NCI-H2196 (cell line): ENCODE data around the gene MBP.

Experiments used
- DNase-seq: peaks from one replicate; lab custom pipeline; 2025; ENCODE audit not compliant: unreplicated experiment; lab: John Stamatoyannopoulos, UW

MBP gene

DNA sequence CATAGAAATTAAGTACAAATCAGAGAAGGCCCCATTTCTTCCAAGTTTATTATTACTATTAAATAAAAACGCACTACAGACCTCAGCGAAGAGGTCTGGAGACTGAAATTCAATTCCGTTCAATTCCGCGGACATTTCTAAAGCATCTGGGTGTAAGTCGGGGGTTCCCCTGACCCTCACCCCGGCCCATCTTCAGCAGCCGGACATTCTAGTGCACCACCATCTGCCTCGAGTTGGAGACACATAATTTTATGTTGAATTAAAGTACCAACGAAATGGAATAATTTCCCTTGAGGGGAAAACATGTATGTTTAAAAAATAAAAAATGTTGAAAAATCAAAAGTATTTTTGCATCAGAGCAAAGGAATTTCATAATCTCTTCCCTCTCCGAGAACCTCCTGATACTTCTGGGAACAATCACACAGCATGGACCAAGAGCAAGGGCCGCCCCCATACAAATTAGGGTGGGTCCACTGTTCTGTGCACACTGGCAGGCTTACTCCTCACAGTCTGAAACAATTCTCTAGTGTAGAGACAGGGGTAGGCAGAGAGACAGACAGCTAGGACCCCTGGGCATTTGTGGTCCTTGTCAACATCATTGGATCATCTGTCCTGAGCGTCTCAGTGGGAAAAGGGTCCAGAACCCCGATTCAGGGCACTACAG lies 29.3 kb downstream of the MBP start:
- no peak for DNase-seq

DNA sequence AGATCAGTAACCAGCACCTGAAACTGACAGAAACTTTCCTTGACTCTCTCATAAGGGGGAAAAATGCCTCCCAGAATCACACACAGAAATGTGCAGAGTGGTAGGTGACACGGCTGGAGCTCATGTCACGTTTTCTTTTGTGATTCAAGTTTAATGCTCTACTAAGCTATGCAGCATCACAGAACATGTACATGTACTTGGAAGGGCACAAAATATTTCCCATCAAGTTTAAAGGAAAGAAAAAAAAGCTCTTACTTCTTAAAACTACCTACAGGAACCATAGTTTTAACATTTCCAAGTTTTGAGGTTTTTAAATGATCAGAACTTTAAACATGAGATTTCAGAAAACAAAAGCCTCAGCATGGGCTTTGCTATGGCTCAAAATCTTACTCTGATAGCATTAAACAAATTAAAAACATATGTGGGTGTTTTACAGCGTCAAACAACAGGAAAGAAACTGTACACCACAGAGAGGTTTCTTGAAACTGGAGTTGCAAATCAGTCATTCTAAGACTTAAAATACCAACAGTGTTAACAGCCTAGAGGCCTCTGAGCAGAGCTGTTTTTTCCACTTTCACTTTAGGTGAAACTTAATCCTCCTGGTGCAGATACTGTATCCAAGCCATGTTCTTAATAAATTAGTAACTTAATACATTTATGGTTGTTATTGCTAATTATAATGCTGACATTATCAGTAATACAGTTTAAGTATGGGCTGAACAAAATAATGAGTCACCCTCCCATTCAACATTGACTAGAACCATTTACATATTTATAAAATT lies 30.1 kb downstream of the MBP start:
- no peak for DNase-seq

DNA sequence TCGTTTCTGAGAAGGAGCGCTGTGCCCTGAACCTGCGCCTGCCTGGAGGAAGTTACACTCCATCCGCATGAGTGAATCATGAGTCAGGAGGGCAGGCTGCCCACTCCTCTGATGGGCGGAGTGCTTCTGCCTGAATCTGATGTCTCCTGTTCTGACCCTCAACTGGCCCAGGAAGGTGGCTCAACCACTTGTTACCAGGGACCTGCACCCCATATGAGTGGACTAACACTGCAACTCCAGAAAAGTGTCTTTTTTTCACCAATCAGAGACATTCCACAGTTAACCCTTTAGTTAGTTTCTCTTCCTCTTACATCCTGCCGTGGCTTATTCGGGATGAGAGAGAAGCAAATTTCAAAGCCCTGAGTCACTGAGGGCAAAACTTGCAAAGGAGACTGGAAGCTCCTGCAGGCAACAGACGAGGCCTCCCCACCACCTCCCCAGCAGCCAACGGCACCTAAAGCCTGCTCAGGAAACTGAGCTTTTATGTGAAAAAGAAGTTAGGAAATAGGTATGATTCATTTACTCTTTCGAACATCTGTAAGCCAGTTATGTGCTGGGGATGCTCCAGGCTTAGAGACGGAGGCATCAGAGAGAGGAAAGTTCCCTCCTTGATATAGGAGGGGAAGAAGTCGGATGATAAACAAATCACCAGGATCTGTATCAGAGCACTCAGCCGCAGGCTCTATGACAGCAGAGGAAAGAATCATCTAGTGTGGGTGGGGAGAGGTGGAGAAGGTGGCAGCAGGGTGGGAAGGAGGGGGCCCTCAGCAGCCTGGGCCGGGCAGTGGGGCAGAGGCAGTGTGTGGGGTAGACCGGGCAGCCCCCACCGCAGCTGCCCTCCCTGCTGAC lies 30.9 kb downstream of the MBP start:
- DNase-seq: no peak

DNA sequence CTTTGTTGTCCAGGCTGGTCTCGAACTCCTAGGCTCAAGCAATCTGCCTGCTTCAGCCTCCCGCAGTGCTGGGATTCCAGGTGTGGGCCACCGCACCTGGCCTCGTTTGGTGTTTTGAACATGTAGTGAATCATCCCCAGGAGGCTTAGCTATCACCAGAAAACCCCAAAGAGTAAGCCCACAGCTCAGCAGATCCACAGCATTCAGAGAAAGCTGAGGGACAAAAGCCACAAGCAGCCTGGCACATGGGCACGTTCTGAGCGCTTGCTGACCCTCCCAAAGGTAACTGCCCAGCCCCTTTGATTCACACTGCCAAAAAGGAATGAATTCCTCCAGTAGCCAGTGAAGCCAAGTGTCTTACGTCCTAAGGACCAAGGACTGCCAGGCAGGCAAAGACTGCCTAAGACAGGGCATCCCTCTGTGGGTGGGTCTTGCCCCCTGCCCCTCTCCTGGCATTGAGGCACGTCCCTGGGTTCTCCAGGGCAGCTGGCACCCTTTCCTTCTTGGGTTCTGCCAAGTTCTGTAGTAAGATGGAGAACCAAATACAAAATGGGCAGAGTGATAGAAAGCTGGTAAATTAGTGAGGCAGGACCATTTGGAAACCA lies 31.7 kb downstream of the MBP start:
- DNase-seq: no peak

DNA sequence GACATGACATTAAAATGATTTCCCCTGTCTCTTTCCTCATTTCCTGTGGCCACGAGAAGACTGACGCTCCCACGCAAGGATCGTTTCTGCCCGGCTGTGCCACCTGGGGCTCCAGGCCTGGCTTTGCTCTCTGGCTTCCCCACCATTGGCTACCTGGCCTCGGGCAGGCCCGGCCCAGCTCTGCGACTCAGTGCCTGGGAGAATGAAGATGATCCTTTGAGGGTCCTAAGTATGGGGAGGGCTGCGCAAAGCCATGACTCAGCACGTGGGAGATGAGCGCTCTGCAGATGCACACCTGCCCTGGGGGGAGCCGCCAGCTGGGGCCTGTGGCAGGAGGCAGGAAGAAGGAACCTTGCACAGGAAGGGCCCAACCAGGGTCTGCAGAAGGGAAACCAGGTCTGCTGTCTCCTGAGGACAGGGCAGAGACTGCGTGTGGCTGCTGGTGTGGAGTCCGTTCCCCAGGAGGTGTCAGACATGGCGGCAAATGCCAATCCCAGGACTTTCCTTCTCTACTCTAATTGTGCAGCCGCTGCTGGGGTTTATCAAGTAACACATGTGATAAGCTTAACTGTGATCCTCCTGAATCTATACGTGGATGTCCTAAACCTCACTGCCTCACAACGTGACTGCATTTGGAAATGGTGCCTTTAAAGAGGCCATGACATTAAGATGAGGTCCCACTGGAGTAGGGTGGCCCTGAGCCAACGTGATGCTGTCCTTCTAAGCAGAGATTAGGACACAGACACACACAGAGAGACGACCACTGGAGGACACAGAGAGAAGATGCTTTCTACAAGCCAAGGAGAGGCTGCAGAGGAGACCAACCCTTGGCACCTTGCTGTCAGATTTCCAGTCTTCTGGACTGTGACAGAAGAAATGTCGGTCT lies 32.9 kb downstream of the MBP start:
- no peak for DNase-seq

DNA sequence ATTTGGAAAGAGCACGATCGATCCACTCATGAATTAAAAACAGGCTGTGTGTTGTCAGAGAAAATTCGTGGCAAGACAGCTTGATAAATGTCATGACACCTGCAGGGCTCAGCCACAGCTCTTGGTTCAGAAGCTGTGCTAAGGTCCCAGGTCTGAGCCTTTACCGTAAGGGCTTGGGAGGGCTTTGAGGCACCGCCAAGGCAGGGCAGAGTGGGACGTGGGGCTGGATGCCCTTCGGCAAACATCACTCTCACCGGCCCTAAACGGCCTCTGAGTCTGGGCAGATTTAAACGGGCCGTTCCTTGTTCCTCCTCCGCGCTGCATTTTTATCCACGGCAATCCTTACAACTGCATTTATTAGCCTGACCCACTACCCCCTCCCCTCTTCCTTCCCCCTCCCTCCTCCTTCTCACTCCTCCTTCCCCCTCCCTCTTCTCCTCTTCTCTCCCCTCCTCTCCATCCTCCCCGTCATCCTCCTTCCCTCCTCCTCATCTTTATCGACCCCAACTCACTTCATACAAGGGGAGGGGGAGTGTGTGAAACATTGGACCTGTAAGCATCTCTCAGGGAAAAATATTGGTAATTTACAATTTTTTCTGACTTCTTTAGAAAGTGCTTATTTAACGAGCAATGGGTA lies 33.9 kb downstream of the MBP start:
- no peak for DNase-seq

DNA sequence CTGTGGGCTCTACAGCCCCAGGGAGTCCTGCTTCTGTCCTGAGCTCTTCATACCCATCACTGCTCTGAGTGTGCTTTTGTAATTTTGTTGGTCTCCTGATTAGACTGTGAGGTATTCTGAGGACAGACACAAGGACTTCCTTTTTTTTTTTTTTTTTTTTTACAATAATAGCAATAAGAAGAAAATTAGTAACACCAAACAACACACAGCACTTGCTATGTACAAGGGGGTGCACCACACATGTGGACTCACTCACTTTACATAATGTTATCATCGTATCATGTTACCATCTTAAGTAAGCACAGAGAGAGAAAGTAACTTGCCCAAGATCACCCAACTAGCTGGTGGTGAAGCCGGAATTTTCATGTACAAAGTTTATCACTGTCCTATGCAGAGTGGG lies 34.6 kb downstream of the MBP start:
- DNase-seq: no peak

DNA sequence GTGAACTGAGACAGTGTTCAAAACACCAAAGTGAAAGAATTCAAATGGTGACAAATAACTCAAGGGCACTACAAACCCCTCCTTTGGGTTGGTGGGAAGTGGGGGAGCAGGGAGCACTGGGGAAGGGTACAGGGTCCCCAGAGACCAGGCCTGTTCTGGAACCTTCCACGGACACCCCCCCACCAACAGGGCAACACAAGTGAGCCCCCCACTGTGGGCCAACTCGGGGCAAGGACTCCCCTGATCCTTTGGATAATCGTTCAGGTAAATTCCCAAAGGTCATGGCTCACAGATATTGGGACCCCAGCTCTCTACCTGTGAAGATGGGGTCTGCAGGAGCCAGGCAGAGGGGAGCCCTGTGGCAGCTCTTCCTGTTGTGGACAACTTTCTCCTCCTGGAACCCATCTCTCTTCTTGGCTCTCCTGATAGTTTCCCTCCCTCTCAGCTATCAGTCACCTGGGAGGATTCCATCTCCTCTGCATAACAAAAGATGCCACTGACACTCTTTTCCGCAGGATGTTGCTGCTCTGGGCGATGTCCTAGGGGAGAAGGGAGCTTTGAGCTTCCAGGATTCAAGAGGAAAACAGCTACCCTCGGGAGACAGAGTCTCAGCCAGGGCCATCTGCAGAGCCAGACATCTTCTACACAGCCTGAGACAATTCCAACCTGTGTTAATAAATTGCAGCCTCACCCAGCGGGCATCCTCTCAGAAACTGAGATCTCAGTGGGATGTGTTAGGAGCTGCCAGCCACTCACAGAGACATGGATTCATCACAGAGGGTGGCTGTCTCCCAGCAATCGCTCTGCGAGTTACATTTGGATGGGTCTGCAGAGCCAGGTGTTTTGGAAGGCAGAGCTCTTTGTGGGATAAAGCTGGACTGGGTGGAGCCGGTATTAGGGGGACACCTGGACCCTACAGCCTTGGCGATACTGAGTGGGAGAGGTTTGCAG lies 35.4 kb downstream of the MBP start:
- DNase-seq: no peak

DNA sequence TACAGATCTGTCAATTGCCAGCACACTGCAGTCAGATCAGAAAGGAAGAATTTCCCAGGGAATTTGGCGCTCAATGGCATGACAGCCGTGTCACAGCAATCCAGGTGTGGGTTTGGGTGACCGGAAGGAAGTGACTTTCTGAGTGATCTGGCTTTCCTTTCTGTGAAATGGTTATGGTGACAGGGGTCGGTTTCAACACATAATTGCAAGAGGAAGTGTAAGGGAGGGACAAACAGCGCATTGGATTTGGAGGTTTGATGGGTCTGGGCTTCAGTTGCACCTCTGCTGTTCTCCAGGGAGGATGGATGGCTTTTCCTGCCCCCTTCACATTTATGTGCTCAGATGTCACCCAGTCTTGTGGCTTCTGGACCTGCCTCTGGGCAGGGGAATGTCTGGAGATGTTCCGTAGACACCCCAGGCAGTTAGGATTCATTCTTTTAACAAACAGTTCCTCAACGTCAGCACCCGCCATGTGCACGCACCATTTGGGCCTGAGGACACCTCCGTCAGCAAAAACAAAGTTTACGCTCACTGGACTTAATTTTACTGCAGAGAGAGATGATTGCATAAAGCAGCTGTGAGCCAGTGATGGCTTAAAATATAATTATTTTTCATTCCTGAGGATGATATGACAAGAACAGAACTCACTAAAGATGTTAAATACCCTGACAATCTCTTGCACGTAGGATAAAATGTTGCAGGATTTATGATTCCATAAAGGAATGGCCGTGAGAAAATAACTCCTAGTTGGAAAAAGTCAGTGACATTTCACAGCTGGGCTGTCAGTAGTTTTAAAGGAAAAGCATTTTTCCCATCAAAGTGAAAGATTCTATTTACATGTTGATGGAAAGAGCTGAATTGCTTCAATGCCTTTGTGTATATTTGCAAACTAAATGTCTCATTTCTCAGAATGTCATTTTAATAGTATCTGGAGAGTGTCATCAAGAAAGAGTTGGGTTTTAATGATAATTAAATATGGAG lies 36.9 kb downstream of the MBP start:
- no peak for DNase-seq

DNA sequence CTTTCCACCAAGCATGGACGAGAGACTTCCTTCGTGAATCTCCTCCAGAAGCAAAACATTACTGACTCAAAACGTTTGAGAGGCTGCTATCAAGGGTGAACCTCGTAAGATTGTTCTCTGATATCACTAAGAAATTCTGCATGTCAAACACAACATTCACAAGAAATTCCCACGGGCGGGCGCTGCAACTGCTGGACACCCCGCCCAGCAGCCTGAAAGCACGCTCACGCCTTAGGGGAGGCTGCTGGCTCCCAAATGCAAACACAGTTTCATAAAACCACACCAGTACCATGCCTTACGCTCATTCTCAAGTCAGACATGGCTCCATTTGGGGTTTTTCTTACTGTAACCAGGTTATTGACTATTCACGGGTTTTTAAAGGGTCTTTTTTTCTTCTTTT lies 39.0 kb downstream of the MBP start:
- DNase-seq: no peak

DNA sequence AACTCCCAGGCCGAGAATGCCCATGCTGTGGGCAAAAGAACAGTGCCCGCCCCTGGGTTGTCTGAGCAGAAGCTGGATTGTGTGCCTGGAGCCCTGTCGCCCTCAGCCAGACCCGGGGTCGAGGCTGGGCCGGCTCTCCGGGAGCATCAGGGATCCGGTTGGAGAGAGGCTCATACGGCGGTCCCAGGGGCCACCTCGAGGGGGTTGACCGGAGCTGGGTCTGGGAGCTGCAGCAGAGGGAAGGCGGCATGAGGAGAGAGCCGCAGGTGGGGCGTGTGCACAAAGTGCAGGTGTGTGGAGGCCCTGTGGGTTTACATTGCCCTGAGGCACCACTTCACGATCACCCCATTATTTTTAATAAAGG lies 39.5 kb downstream of the MBP start:
- no peak for DNase-seq

DNA sequence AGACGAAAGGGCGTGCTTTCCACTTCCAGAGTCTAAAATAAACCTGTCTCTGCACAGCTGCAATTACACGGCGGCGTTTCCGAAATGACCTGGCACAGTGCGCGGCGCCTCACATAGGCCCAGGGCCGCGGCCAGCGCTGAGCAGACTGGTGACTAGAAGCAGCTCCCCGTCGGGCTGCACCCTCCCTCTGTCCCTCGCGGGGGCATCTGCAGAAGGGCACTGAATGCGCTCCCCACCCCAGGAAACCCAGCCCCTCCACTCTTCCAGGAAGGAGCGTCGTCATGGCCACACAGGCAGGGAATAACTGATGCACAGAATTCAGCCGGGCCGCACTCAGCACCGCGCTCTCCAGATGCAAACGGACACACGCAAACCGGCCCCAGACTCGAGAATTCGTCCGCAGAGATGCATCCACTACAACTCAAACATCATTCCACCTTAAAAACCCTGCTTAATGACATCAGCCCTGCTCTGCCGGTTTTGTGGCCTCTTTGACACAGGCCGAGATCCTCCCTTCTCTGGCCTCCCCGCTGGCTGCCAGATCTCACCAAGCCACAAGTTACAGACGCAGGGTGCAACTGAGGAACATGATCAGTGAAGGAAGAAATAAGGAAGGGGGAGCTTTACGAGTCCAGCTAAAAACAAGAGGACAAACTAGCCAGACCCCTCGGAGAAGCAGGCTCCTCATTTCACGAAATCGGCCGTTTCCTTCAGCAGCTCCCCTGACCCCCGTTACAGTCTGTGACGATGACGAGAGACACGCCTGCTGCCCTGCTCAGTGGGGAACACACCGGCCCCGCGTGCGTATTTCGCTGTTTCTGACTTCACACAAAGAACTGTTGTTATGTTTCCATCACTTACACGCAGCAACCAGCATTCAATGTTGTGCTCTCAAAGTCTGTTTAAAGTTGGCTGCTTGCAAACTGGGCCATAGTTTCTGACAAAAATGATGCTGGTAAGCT lies 40.2 kb downstream of the MBP start:
- DNase-seq: no peak

DNA sequence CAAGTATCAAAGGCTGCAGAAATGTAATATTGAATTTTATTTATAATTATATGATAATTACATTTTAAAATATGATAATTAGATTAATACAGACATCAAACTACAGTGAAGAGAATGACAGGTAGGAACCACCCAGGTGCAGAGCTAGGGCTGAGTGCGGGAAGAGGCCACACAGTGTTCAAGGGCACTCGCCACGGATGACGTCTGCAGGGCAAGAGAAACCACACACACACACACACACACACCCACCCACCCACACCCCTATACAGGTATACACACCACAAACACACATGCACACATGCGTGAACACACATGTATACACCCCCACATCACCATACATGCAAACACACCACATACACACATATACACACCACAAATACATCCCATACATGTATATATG lies 41.2 kb downstream of the MBP start:
- no peak for DNase-seq

DNA sequence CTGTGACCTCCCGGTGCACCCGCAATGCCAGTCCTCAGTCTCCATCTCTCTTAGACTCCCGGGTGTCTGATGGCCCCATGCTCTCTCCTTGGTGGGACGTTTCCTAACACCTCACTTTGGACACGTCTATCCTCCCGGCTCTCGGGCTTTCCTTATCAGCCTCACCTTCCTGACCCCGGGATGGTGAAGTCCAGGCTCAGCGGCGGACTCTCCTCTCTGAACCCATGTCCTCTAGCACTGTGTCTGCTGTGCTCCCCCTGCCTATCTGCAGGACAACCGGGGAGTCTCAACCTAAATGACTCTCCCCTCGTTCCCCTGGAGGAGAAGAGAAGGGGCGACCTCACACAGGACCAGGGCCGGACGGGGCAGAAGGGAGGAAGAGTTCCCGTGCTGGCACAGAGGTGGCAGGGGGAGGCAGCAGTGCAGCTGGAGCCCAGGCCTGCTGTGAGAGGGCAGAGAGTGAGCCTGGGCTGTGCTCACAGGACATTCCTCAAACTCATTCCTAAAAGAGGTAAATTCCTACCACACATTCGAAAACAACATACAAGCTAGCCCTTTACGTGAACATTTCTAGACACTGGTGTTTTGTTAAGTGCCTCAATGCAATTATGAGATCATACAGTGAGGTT lies 41.9 kb downstream of the MBP start:
- DNase-seq: no peak

DNA sequence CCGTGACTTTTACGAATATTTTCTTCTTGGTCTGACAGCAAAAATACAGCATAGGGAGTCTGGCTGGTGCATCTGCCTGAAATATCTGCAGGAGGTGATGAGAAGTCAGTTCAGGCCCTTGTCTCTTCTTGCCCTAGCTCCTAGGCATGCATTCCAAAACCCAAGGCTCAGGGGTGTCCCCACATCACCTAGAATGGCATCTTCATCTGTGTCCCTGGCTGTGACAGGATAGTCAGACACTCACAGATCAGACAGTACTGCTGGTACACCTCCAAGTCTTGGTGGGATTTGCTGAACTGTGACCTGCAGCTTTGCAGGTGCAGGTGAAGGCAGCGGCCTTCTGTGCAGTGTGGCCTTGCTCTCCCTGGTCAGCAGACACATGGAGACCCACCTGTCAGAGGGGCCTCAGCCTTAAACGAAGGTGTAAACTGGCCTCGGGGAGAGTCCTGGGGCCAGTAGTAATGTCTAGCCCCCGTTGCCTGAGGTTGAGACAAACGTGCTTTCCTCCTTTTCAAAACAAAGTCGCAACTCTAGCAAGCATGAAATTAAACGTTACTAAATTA lies 42.8 kb downstream of the MBP start:
- DNase-seq: no peak
